Right lobe of liver (tissue), 6 donors: ENCODE data around the gene SPECC1L. TPM values are rescaled to one million over a fixed set of nuclear protein-coding genes. Genes with fewer than 3 reads are reported as not detected.
A peak's percentile ranks its signal among the peaks of the same experiment; 100 is the strongest.
"Not testable (repeated sequence)": the region's sequence is repeated elsewhere in the genome, so short reads cannot be mapped to it uniquely, and the experiment has no call there.

ENCODE experiments used
- ATAC-seq, 4 donors: fragments of 200-7000 bp; cut with Tn5 transposase; one replicate each; pipeline ENCODE4 v1.9.1; 2020; ENCODE audit warnings: mild to moderate bottlenecking in 4 of 4, moderate library complexity in 4 of 4
- DNase-seq, 3 donors: peaks; one replicate each; pipeline ENCODE4 v3.0.0-alpha.2; 2020
- H3K27ac ChIP-seq, 3 donors: fragments of 200-600 bp; one replicate each; pipeline ENCODE4 v1.8.0; 2022
- H3K27me3 ChIP-seq, 2 donors: fragments of 200-600 bp; one replicate each; pipeline ENCODE4 v1.8.0; 2022
- H3K36me3 ChIP-seq, 4 donors: fragments of 200-600 bp; sonication (generic) in 1 of 4; one replicate each; pipeline versions ENCODE4 v1.5.1 to v1.8.0; 2017 to 2022; ENCODE audit warnings: control low read depth in 1 of 4
- H3K4me1 ChIP-seq, 4 donors: fragments of 200-600 bp; sonication (generic) in 1 of 4; one replicate each; pipeline versions ENCODE4 v1.5.1 to v1.8.0; 2017 to 2022; ENCODE audit warnings: control low read depth in 1 of 4
- H3K4me3 ChIP-seq, 3 donors: fragments of 200-600 bp; one replicate each; pipeline ENCODE4 v1.8.0; 2022
- H3K9me3 ChIP-seq, 4 donors: fragments of 200-600 bp; sonication (generic) in 1 of 4; one replicate each; pipeline versions ENCODE4 v1.5.1 to v1.8.0; 2017 to 2022; ENCODE audit warnings: control low read depth in 1 of 4
- POLR2A ChIP-seq: fragments of 450-650 bp; IDR thresholded peaks from one replicate; pipeline ENCODE4 v1.6.1; 2017; ENCODE audit warnings: antibody characterized with exemption, mild to moderate bottlenecking
- WGBS: methylation state at CpG from one replicate; pipeline ENCODE4 v1.1.6; 2018; ENCODE audit warnings: low coverage, low lambda C conversion rate; ENCODE audit not compliant: insufficient coverage; ENCODE audit errors: missing lambda C conversion rate; 5-methylcytosine and 5-hydroxymethylcytosine counted together
- intact Hi-C, 2 donors: fragments of 100-400 bp; cut with DNase I; formaldehyde crosslinking; loops; one replicate each; pipeline versions ENCODE4 v1.11.2 to v1.14.1; 2022
- total RNA-seq, 6 experiments: library from RNA; depleted of rRNA in 2 of 6; stranded (reverse); fragments of >200 nt in 2 of 6; fragmentation: NEBNext Ultra II Directional in 3 of 6; extraction: Animal tissue kit (Norgen Biotek cat#: 25700) in 3 of 6; gene quantifications; one replicate each; pipeline versions ENCODE4 v1.1.0 to v1.2.4, GENCODE V29; 2016 to 2023
- TF ChIP-seq, protein P1 (sequence below), 4 donors: fragments of 200-600 bp in 3 of 4; fragments of 450-650 bp in 1 of 4; IDR thresholded peaks; one replicate each; pipeline versions ENCODE4 v1.5.1 to v1.8.0; 2016 to 2022; ENCODE audit warnings: antibody characterized with exemption in 4 of 4, mild to moderate bottlenecking in 2 of 4
- donor health status: DM: no; HTN: yes; CAD: no.
- donor health status: DM: no; HTN: no; CAD: no.
- donor health status: DM: no; HTN: no; CAD: no.
- donor health status: DM: no; HTN: yes; CAD: no.
- donor health status: DM: no; HTN: yes; CAD: no.

Gene SPECC1L
- total RNA-seq, 6 experiments from 2014 or later = 16.3 to 26.4 (median 24.2) TPM

GRCh38 chr22:24259459-24259858, 11.2 kb upstream of the SPECC1L start:
- TF ChIP-seq, protein P1, sequence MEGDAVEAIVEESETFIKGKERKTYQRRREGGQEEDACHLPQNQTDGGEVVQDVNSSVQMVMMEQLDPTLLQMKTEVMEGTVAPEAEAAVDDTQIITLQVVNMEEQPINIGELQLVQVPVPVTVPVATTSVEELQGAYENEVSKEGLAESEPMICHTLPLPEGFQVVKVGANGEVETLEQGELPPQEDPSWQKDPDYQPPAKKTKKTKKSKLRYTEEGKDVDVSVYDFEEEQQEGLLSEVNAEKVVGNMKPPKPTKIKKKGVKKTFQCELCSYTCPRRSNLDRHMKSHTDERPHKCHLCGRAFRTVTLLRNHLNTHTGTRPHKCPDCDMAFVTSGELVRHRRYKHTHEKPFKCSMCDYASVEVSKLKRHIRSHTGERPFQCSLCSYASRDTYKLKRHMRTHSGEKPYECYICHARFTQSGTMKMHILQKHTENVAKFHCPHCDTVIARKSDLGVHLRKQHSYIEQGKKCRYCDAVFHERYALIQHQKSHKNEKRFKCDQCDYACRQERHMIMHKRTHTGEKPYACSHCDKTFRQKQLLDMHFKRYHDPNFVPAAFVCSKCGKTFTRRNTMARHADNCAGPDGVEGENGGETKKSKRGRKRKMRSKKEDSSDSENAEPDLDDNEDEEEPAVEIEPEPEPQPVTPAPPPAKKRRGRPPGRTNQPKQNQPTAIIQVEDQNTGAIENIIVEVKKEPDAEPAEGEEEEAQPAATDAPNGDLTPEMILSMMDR (IDR thresholded peaks at IDR 0.05) = peak; percentile 34 to 68 (median 46)
- H3K4me3 ChIP-seq, H3K4me1 ChIP-seq, H3K27ac ChIP-seq, H3K36me3 ChIP-seq, intact Hi-C loops, H3K27me3 ChIP-seq, H3K9me3 ChIP-seq: not testable (repeated sequence)
- ATAC-seq = peak in 3 of 4 donors; percentile 51 to 58 (median 57)
- 20% methylated on average over 4 of the region's 10 CpGs for WGBS
- DNase-seq = peak; percentile 63 to 77 (median 76)

DNA sequence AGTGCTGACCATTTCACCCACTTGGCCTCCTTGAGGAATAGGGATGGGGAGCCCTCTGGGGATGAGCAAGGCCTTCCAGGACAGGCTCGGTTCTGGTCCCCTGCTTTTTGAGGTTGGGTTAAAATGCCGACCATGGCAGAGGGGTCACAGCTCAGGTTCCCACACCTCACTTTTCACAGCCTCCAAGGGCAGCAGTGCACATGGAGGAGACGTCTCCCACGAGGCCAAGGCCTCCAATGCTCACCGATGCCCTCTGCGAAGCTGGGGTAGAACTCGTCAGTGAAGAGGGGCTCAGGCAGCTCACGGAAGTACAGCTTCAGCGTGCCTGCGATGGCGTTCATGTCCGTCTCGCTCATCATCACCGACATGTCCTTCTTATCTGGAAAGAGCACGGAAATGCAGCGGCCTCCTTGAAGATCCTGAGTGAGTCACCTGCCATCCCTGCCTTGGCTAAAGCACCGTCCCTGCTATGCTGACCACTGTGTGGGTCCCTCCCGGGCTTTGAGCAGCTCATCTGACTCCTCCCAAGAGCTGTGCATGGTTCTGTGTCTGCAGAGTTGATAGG, 8.4 kb upstream of the SPECC1L start:
- H3K4me1 ChIP-seq, H3K27ac ChIP-seq, intact Hi-C loops, H3K36me3 ChIP-seq, H3K4me3 ChIP-seq, ATAC-seq, H3K27me3 ChIP-seq, H3K9me3 ChIP-seq, DNase-seq: not testable (repeated sequence)
- WGBS = 80% methylated on average over 2 of the region's 18 CpGs

GRCh38 chr22:24263479-24263878, 7.2 kb upstream of the SPECC1L start:
- H3K9me3 ChIP-seq, H3K4me1 ChIP-seq, DNase-seq, H3K27me3 ChIP-seq, H3K36me3 ChIP-seq, H3K27ac ChIP-seq, H3K4me3 ChIP-seq, intact Hi-C loops, ATAC-seq: not testable (repeated sequence)
- 67% methylated on average over 1 of the region's 19 CpGs for WGBS

DNA sequence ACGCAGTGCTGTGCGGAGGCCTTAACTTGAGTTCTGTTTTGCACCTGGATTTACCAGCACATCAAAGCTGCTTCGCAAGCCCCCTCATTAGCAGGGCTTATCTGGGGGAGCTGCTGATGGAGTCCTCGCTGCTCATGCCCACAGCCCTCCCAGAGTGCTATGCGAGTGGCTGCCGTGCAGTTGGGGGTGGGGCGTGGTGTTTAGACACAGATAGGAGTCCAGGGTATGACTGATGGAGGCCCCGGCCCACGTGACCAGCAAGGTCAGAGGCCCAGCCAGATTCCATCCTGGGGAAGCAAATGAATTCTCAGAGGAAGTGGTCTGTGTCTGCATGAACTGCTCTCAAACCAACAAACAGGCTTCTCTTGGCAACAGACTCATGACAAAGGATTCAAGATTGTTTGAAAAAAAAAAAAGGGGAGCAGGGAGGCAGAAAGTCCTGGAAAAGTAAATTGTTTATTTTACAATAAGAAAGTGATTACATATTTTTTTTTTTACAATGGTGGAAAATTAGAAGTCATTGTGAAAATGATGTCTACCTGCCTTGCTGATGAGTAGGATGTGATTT, 6.2 kb upstream of the SPECC1L start:
- H3K27ac ChIP-seq, DNase-seq, H3K9me3 ChIP-seq, H3K4me3 ChIP-seq, ATAC-seq, intact Hi-C loops, H3K4me1 ChIP-seq, H3K36me3 ChIP-seq, H3K27me3 ChIP-seq: not testable (repeated sequence)
- WGBS = no CpG with 5 or more reads among the region's 9 CpGs

GRCh38 chr22:24265734-24266133, 4.9 kb upstream of the SPECC1L start:
- no peaks in the 10 kb centered on the region for H3K36me3 ChIP-seq
- no peaks in the 10 kb centered on the region for H3K27me3 ChIP-seq
- H3K27ac ChIP-seq = no peak overlapping the region
- H3K9me3 ChIP-seq = no peaks in the 10 kb centered on the region
- no peak overlapping the region for H3K4me3 ChIP-seq
- ATAC-seq = no peak
- DNase-seq = no peak
- intact Hi-C loops = no loop called here
- H3K4me1 ChIP-seq = peaks cover 0 to 5% (median 0%) of the 10 kb centered on the region in 4 donors
- TF ChIP-seq, protein P1 (IDR thresholded peaks at IDR 0.05) = no peak
- no peak for TF ChIP-seq POLR2A

DNA sequence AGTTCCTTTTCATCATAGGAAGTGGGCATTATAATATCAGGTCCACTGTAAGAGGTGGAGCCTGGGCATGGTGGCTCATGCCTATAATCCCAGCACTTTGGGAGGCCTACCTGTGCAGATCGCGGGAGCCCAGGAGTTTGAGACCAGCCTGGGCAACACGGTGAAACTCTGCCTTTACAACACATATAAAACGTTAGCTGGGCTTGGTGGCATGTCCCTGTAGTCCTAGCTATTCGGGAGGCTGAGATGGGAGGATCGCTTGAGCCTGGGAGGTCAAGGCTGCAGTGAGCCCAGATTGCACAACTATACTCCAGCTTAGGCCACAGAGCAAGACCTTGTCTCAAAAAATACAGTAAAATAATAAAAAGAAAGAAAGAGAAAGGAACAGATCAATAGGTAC, 4.1 kb upstream of the SPECC1L start:
- WGBS = 88% methylated on average over 6 of the region's 6 CpGs
- H3K9me3 ChIP-seq, H3K27ac ChIP-seq, H3K4me1 ChIP-seq, H3K36me3 ChIP-seq, DNase-seq, H3K4me3 ChIP-seq, ATAC-seq, H3K27me3 ChIP-seq, intact Hi-C loops: not testable (repeated sequence)
